ENCODE results near the gene ESPNL.

The ESPNL gene

DNA sequence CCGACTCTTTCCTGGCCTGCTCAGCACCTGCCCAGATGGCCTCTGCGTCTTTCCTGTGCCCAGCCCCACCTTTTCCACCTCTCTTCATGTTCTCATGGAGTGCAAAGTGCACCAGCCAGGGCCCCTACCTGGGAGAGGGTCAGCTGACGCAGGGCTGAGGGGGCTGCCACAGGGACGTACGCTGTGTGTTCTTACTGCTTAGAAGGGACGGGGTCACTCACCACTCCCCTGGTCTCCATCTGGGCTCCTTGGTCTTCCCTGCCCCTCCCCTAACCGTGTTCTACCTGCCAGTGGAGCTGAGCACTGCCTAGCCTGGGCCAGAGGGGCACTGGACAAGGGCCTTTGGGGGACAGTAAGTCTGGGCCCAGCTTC, 67.2 kb downstream of the ESPNL start:
- TF ChIP-seq, protein P1, sequence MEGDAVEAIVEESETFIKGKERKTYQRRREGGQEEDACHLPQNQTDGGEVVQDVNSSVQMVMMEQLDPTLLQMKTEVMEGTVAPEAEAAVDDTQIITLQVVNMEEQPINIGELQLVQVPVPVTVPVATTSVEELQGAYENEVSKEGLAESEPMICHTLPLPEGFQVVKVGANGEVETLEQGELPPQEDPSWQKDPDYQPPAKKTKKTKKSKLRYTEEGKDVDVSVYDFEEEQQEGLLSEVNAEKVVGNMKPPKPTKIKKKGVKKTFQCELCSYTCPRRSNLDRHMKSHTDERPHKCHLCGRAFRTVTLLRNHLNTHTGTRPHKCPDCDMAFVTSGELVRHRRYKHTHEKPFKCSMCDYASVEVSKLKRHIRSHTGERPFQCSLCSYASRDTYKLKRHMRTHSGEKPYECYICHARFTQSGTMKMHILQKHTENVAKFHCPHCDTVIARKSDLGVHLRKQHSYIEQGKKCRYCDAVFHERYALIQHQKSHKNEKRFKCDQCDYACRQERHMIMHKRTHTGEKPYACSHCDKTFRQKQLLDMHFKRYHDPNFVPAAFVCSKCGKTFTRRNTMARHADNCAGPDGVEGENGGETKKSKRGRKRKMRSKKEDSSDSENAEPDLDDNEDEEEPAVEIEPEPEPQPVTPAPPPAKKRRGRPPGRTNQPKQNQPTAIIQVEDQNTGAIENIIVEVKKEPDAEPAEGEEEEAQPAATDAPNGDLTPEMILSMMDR (IDR thresholded peaks at IDR 0.05; ENCODE audit: low read length): no peak
- TF ChIP-seq EZH2phosphoT487 (IDR thresholded peaks at IDR 0.05; ENCODE audit: low read length) (no peak), EZH2 (optimal IDR thresholded peaks at IDR 0.05; ENCODE audit: low read depth, low read length) (no peak)
- no peaks in the 10 kb centered on the region for H3K4me1 ChIP-seq (ENCODE audit: low read length)
- no peak overlapping the region for H3K9ac ChIP-seq (ENCODE audit: low read length)
- H3K9me2 ChIP-seq (replicated peaks; ENCODE audit: insufficient read depth, low read length): no peaks in the 10 kb centered on the region
- no peak overlapping the region for H3K4me3 ChIP-seq (ENCODE audit: low read length)
- no peaks in the 10 kb centered on the region for H3K9me3 ChIP-seq (replicated peaks; ENCODE audit: insufficient read depth, low read length)
- H3K4me2 ChIP-seq (ENCODE audit: low read depth, low read length): no peak overlapping the region
- H3K79me2 ChIP-seq (ENCODE audit: low read length): no peaks in the 10 kb centered on the region
- H2AFZ ChIP-seq (ENCODE audit: low read length): no peak overlapping the region
- no peaks in the 10 kb centered on the region for H3F3A ChIP-seq (ENCODE audit: insufficient read depth, low read length)
- no peak overlapping the region for H3K27ac ChIP-seq (ENCODE audit: low read length)
- H3K36me3 ChIP-seq (replicated peaks; ENCODE audit: insufficient read depth, low read length): no peaks in the 10 kb centered on the region
- no peaks in the 10 kb centered on the region for H3K27me3 ChIP-seq (replicated peaks; ENCODE audit: insufficient read depth, low read length)
- no peak for DNase-seq
- no peaks in the 10 kb centered on the region for H4K20me1 ChIP-seq (ENCODE audit: insufficient read depth, low read length)

DNA sequence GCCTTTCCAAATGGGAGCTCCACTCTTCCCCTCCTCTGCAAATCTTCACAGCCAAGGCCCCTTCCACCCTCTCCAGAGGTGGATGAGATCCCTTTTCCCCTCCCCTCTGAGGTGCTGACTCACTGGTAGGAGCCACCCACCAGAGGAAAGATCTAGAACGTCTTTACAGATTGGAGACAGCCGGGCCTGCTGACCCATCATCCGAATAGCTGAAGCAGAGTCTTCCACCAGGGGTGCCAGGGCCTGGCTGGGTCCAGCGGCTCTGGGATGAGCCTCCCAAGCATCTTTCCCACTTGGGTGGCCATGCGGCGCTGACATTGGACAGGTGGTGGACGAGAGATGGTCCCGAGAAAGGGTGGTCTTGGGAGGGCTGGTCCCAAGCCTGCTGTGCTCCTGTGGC, 67.6 kb downstream of the ESPNL start:
- no peak overlapping the region for H3K27ac ChIP-seq (ENCODE audit: low read length)
- H3K9me2 ChIP-seq (replicated peaks; ENCODE audit: insufficient read depth, low read length): no peaks in the 10 kb centered on the region
- H3K4me1 ChIP-seq (ENCODE audit: low read length): no peaks in the 10 kb centered on the region
- H3K9ac ChIP-seq (ENCODE audit: low read length): no peak overlapping the region
- no peaks in the 10 kb centered on the region for H4K20me1 ChIP-seq (ENCODE audit: insufficient read depth, low read length)
- H3K9me3 ChIP-seq (replicated peaks; ENCODE audit: insufficient read depth, low read length): no peaks in the 10 kb centered on the region
- no peak overlapping the region for H3K4me3 ChIP-seq (ENCODE audit: low read length)
- no peak overlapping the region for H2AFZ ChIP-seq (ENCODE audit: low read length)
- DNase-seq: no peak
- H3K36me3 ChIP-seq (replicated peaks; ENCODE audit: insufficient read depth, low read length): no peaks in the 10 kb centered on the region
- H3K27me3 ChIP-seq (replicated peaks; ENCODE audit: insufficient read depth, low read length): no peaks in the 10 kb centered on the region
- H3K79me2 ChIP-seq (ENCODE audit: low read length): no peaks in the 10 kb centered on the region
- H3K4me2 ChIP-seq (ENCODE audit: low read depth, low read length): no peak overlapping the region
- H3F3A ChIP-seq (ENCODE audit: insufficient read depth, low read length): no peaks in the 10 kb centered on the region
- TF ChIP-seq EZH2phosphoT487 (IDR thresholded peaks at IDR 0.05; ENCODE audit: low read length) (no peak), EZH2 (optimal IDR thresholded peaks at IDR 0.05; ENCODE audit: low read depth, low read length) (no peak)
- TF ChIP-seq, protein P1 (IDR thresholded peaks at IDR 0.05; ENCODE audit: low read length): no peak

DNA sequence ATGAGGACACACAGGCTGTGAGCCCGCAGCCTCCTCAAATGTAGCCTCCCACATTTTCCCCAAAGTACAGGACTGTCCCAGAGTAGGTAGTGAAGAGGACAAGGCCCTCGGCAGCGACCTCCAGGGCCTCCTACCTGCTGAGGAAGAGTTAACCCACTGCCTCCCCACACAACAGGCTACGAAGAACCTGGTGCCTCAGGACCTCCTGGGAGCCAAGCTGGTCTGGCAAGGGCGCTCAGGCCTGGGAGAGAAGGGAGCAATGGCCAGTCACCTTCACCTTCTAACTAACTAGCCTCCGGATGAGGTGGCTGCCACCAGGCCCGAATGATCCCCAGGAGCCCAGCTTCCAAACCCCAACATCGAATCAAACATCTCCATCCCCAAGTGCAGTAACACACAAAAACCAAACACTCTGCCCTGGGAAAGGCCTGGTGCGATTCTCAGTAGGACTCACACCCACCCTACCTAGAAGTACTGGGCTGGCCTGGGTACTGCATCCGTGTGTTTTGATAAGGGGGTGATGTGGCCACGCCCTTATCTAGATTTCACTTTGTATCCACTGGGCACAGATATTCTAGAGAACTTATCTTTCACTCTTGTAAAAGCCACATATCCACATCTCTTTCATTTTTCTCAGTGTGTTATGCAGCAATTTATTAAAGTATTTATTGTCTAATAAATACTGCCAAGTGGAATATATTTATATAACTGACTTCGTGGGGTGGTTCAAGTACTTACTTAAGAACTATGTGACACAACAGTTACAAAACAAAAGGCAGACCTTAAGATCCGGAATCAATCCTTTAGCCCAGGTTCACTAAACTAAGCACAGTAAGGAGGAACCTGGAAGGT, 68.3 kb downstream of the ESPNL start:
- H3K4me2 ChIP-seq (ENCODE audit: low read depth, low read length): no peak overlapping the region
- H3K9me3 ChIP-seq (replicated peaks; ENCODE audit: insufficient read depth, low read length): no peaks in the 10 kb centered on the region
- no peaks in the 10 kb centered on the region for H3K36me3 ChIP-seq (replicated peaks; ENCODE audit: insufficient read depth, low read length)
- H3K9ac ChIP-seq (ENCODE audit: low read length): no peak overlapping the region
- no peaks in the 10 kb centered on the region for H3K27me3 ChIP-seq (replicated peaks; ENCODE audit: insufficient read depth, low read length)
- no peaks in the 10 kb centered on the region for H3K9me2 ChIP-seq (replicated peaks; ENCODE audit: insufficient read depth, low read length)
- H3K79me2 ChIP-seq (ENCODE audit: low read length): no peaks in the 10 kb centered on the region
- DNase-seq: no peak
- no peak overlapping the region for H3K27ac ChIP-seq (ENCODE audit: low read length)
- H3K4me1 ChIP-seq (ENCODE audit: low read length): no peaks in the 10 kb centered on the region
- TF ChIP-seq, protein P1 (IDR thresholded peaks at IDR 0.05; ENCODE audit: low read length): no peak
- TF ChIP-seq EZH2 (optimal IDR thresholded peaks at IDR 0.05; ENCODE audit: low read depth, low read length) (no peak), EZH2phosphoT487 (IDR thresholded peaks at IDR 0.05; ENCODE audit: low read length) (no peak)
- no peaks in the 10 kb centered on the region for H3F3A ChIP-seq (ENCODE audit: insufficient read depth, low read length)
- H2AFZ ChIP-seq (ENCODE audit: low read length): no peak overlapping the region
- H3K4me3 ChIP-seq (ENCODE audit: low read length): no peak overlapping the region
- no peaks in the 10 kb centered on the region for H4K20me1 ChIP-seq (ENCODE audit: insufficient read depth, low read length)
